Neural progenitor cell (in vitro differentiated cells): ENCODE measurements around the gene CDH26. TPM values are rescaled to one million over a fixed set of nuclear protein-coding genes. Genes with fewer than 3 reads are reported as not detected.

Experiments
- DNase-seq: peaks from one replicate; pipeline ENCODE4 v3.0.0-alpha.2; 2016; ENCODE audit warnings: low spot score
- H2AFZ ChIP-seq: fragments of 200-600 bp; sonication (generic); replicated peaks from 2 replicates; pipeline ENCODE4 v1.6.1; 2016; ENCODE audit warnings: antibody characterized with exemption
- H3F3A ChIP-seq: fragments of 200-600 bp; sonication (generic); 2 replicates; pipeline ENCODE4 v1.6.1; 2016; ENCODE audit warnings: antibody characterized with exemption, low read depth
- H3K27ac ChIP-seq: fragments of 200-600 bp; sonication (generic); 2 replicates; pipeline ENCODE4 v1.5.1; 2016; ENCODE audit warnings: mild to moderate bottlenecking
- H3K27me3 ChIP-seq: fragments of 200-600 bp; sonication (generic); 2 replicates; pipeline ENCODE4 v1.6.1; 2016; ENCODE audit warnings: mild to moderate bottlenecking, moderate library complexity
- H3K36me3 ChIP-seq: fragments of 200-600 bp; sonication (generic); 2 replicates; pipeline ENCODE4 v1.5.1; 2016
- H3K4me1 ChIP-seq: fragments of 200-600 bp; sonication (generic); 2 replicates; pipeline ENCODE4 v1.6.1; 2016; ENCODE audit warnings: mixed run types
- H3K4me2 ChIP-seq: fragments of 200-600 bp; sonication (generic); 2 replicates; pipeline ENCODE4 v1.6.1; 2016
- H3K4me3 ChIP-seq: fragments of 200-600 bp; sonication (generic); 2 replicates; pipeline ENCODE4 v1.5.1; 2016
- H3K79me2 ChIP-seq: fragments of 200-600 bp; sonication (generic); 2 replicates; pipeline ENCODE4 v1.6.1; 2016; ENCODE audit warnings: low read depth
- H3K9ac ChIP-seq: fragments of 200-600 bp; sonication (generic); 2 replicates; pipeline ENCODE4 v1.6.1; 2016
- H3K9me3 ChIP-seq: fragments of 200-600 bp; sonication (generic); 2 replicates; pipeline ENCODE4 v1.5.1; 2016; ENCODE audit warnings: low read depth
- H4K20me1 ChIP-seq: fragments of 200-600 bp; sonication (generic); 2 replicates; pipeline ENCODE4 v1.6.1; 2016; ENCODE audit warnings: low read depth
- H3K27ac Mint-ChIP-seq: 3 replicates; pipeline ENCODE4 v1.8.0; 2021; ENCODE audit warnings: mixed read lengths
- H3K27me3 Mint-ChIP-seq: 2 replicates; pipeline ENCODE4 v1.8.0; 2022; ENCODE audit warnings: low read depth, mild to moderate bottlenecking, inconsistent platforms, moderate library complexity, mixed read lengths; ENCODE audit not compliant: insufficient read depth
- H3K36me3 Mint-ChIP-seq: 3 replicates; pipeline ENCODE4 v1.8.0; 2021; ENCODE audit warnings: mixed read lengths
- H3K4me1 Mint-ChIP-seq: 3 replicates; pipeline ENCODE4 v1.8.0; 2021; ENCODE audit warnings: mixed read lengths
- H3K4me3 Mint-ChIP-seq: 3 replicates; pipeline ENCODE4 v1.8.0; 2021; ENCODE audit warnings: mild to moderate bottlenecking, moderate library complexity, mixed read lengths
- H3K9me3 Mint-ChIP-seq: 3 replicates; pipeline ENCODE4 v1.8.0; 2020; ENCODE audit warnings: mixed read lengths
- CTCF ChIP-seq: fragments of 200-600 bp; sonication (generic); IDR thresholded peaks from 2 replicates; pipeline ENCODE4 v1.5.1; 2017; ENCODE audit warnings: antibody characterized with exemption, mild to moderate bottlenecking
- EZH2 ChIP-seq: fragments of 200-600 bp; sonication (generic); IDR thresholded peaks from 2 replicates; pipeline ENCODE4 v1.6.1; 2017; ENCODE audit warnings: antibody characterized with exemption, mild to moderate bottlenecking, moderate library complexity
- EZH2phosphoT487 ChIP-seq: fragments of 200-600 bp; sonication (generic); IDR thresholded peaks from 2 replicates; pipeline ENCODE4 v1.6.1; 2017; ENCODE audit warnings: antibody characterized with exemption
- total RNA-seq: library from RNA; depleted of rRNA; stranded (reverse); fragments of >200 nt; gene quantifications from 2 replicates; pipeline ENCODE4 v1.2.3, GENCODE V29; 2015; ENCODE audit warnings: low replicate concordance

The CDH26 gene
- total RNA-seq, 1 donor from 2014 or later, result not detected

GRCh38 chr20:59996108-59996507, 37.9 kb downstream of the CDH26 start:
- TF ChIP-seq EZH2, result no peak
- no peak for TF ChIP-seq EZH2phosphoT487
- TF ChIP-seq CTCF, result no peak
- H3K4me3 ChIP-seq, result no peak overlapping the region
- H3K27ac Mint-ChIP-seq, result no peak overlapping the region
- no peaks in the 10 kb centered on the region for H3F3A ChIP-seq
- peaks cover 4% of the 10 kb centered on the region for H3K4me1 ChIP-seq
- H3K36me3 Mint-ChIP-seq, result no peaks in the 10 kb centered on the region
- H3K27ac ChIP-seq, result no peak overlapping the region
- H3K4me1 Mint-ChIP-seq, result peaks cover 7% of the 10 kb centered on the region
- H3K27me3 ChIP-seq, result no peaks in the 10 kb centered on the region
- H3K9ac ChIP-seq, result no peak overlapping the region
- no peak for DNase-seq
- no peaks in the 10 kb centered on the region for H3K36me3 ChIP-seq
- no peak overlapping the region for H3K4me3 Mint-ChIP-seq
- no peaks in the 10 kb centered on the region for H3K79me2 ChIP-seq
- no peaks in the 10 kb centered on the region for H4K20me1 ChIP-seq
- no peak overlapping the region for H2AFZ ChIP-seq
- H3K9me3 Mint-ChIP-seq, result no peaks in the 10 kb centered on the region
- H3K9me3 ChIP-seq, result no peaks in the 10 kb centered on the region
- no peak overlapping the region for H3K4me2 ChIP-seq
- peaks cover 7% of the 10 kb centered on the region for H3K27me3 Mint-ChIP-seq

GRCh38 chr20:59997896-59998295, 39.7 kb downstream of the CDH26 start:
- Histone ChIP-seq H3K4me3 (no peak overlapping the region), H3K9ac (no peak overlapping the region), H3K79me2 (no peaks in the 10 kb centered on the region), H3K9me3 (no peaks in the 10 kb centered on the region), H2AFZ (no peak overlapping the region), H3K27me3 (no peaks in the 10 kb centered on the region), H3F3A (no peaks in the 10 kb centered on the region), H4K20me1 (no peaks in the 10 kb centered on the region), H3K4me2 (no peak overlapping the region), H3K27ac (no peak overlapping the region), H3K4me1 (peaks cover 4% of the 10 kb centered on the region), H3K36me3 (no peaks in the 10 kb centered on the region)
- H3K4me3 Mint-ChIP-seq, result no peak overlapping the region
- H3K4me1 Mint-ChIP-seq, result peaks cover 12% of the 10 kb centered on the region
- TF ChIP-seq EZH2phosphoT487 (no peak), CTCF (no peak), EZH2 (no peak)
- no peaks in the 10 kb centered on the region for H3K9me3 Mint-ChIP-seq
- H3K36me3 Mint-ChIP-seq, result no peaks in the 10 kb centered on the region
- DNase-seq, result no peak
- peaks cover 7% of the 10 kb centered on the region for H3K27me3 Mint-ChIP-seq
- no peak overlapping the region for H3K27ac Mint-ChIP-seq

- Mint-ChIP-seq H3K4me3 (no peak overlapping the region), H3K27ac (no peak overlapping the region), H3K9me3 (no peaks in the 10 kb centered on the region), H3K27me3 (no peaks in the 10 kb centered on the region), H3K36me3 (no peaks in the 10 kb centered on the region), H3K4me1 (peaks cover 9% of the 10 kb centered on the region)
- Histone ChIP-seq H3K9ac (no peak overlapping the region), H3K4me3 (no peak overlapping the region), H3F3A (no peaks in the 10 kb centered on the region), H2AFZ (no peak overlapping the region), H3K4me2 (no peak overlapping the region), H3K27ac (no peak overlapping the region), H3K36me3 (no peaks in the 10 kb centered on the region), H3K79me2 (no peaks in the 10 kb centered on the region), H3K27me3 (no peaks in the 10 kb centered on the region), H3K9me3 (no peaks in the 10 kb centered on the region), H3K4me1 (peaks cover under 1% of the 10 kb centered on the region), H4K20me1 (no peaks in the 10 kb centered on the region)
- no peak for DNase-seq
- no peak for TF ChIP-seq EZH2
- no peak for TF ChIP-seq EZH2phosphoT487
- no peak for TF ChIP-seq CTCF
Measured at GRCh38 chr20:59999502-59999901, 41.3 kb downstream of the CDH26 start.
